Tibial nerve (tissue), 4 donors: ENCODE measurements around the gene MED4.

Source experiments
- CTCF ChIP-seq, 5 experiments: fragments of 200-600 bp in 3 of 5; fragments of 450-650 bp in 2 of 5; sonication (generic) in 3 of 5; IDR thresholded peaks; one replicate each; pipeline ENCODE4 v1.5.1; 2016 to 2019; ENCODE audit warnings: antibody characterized with exemption in 5 of 5, mild to moderate bottlenecking in 3 of 5, moderate library complexity in 2 of 5
- EP300 ChIP-seq, 2 donors: sonication (generic); formaldehyde crosslinking; IDR thresholded peaks; one replicate each; pipeline ENCODE4 v1.6.1; 2017; ENCODE audit warnings: antibody characterized with exemption in 2 of 2, mild to moderate bottlenecking in 1 of 2
- POLR2A ChIP-seq, 2 donors: fragments of 450-650 bp; IDR thresholded peaks; one replicate each; pipeline ENCODE4 v1.6.1; 2017; ENCODE audit warnings: antibody characterized with exemption in 2 of 2, mild to moderate bottlenecking in 2 of 2, moderate library complexity in 2 of 2

- TF ChIP-seq CTCF (IDR thresholded peaks at IDR 0.05) = no peak
- no peak for TF ChIP-seq EP300 (IDR thresholded peaks at IDR 0.05)
- no peak for TF ChIP-seq POLR2A (IDR thresholded peaks at IDR 0.05)
Observed at GRCh38 chr13:48108106-48108505, 13.2 kb upstream of the MED4 start.
